Activated naive CD4-positive, alpha-beta T cell treated with anti-CD3 and anti-CD28 coated beads for 36 hours (primary cell): ENCODE measurements around the gene RCL1. TPM values are rescaled to one million over a fixed set of nuclear protein-coding genes. Genes with fewer than 3 reads are reported as not detected.
A peak's percentile ranks its signal among the peaks of the same experiment; 100 is the strongest.
"Not testable (repeated sequence)": the region's sequence is repeated elsewhere in the genome, so short reads cannot be mapped to it uniquely, and the experiment has no call there.

Experiments
- CTCF ChIA-PET: fragments of 350-600 bp; sonication (Branson Sonifier 250); formaldehyde crosslinking; loops from one replicate; lab custom pipeline; 2021; ENCODE audit warnings: antibody characterized with exemption; lab: Charles Lee
- DNase-seq: peaks from one replicate; pipeline ENCODE4 v3.0.0-alpha.2; 2020
- H3K27ac Mint-ChIP-seq: one replicate; pipeline ENCODE4 v1.8.0; 2021; ENCODE audit warnings: mild to moderate bottlenecking, mixed read lengths
- H3K27me3 Mint-ChIP-seq: one replicate; pipeline ENCODE4 v1.8.0; 2021; ENCODE audit warnings: low read depth, mixed read lengths
- H3K36me3 Mint-ChIP-seq: one replicate; pipeline ENCODE4 v1.8.0; 2021; ENCODE audit warnings: low read depth, mixed read lengths
- H3K4me1 Mint-ChIP-seq: one replicate; pipeline ENCODE4 v1.8.0; 2021; ENCODE audit warnings: low read depth, mixed read lengths
- H3K4me3 Mint-ChIP-seq: one replicate; pipeline ENCODE4 v1.8.0; 2021; ENCODE audit warnings: mild to moderate bottlenecking, moderate library complexity, mixed read lengths
- H3K9me3 Mint-ChIP-seq: one replicate; pipeline ENCODE4 v1.8.0; 2021; ENCODE audit warnings: mixed read lengths
- intact Hi-C: fragments of 100-400 bp; cut with micrococcal nuclease; formaldehyde crosslinking; loops from one replicate; pipeline ENCODE4 v1.15.1; 2023
- total RNA-seq, 2 experiments: library from RNA; stranded (reverse); gene quantifications; one replicate each; pipeline ENCODE4 v1.2.3, GENCODE V29; 2021

RCL1 gene
- total RNA-seq, 2 experiments from 2014 or later, result 26.9 to 30.7 TPM

GRCh38 chr9:4762886-4763541 is 29.7 kb upstream of the RCL1 start:
- intact Hi-C loops, result loop anchor here (1.0 to 2.0 kb wide), 8 partner anchors 29 to 837 kb away; partner anchors contain the start of gene RCL1
- Mint-ChIP-seq H3K27ac (peak overlapping the region; percentile 81), H3K27me3 (peaks cover 7% of the 10 kb centered on the region), H3K4me1 (peaks cover 22% of the 10 kb centered on the region), H3K4me3 (peak overlapping the region; percentile 49), H3K9me3 (no peaks in the 10 kb centered on the region), H3K36me3 (no peaks in the 10 kb centered on the region)
- CTCF ChIA-PET, result interaction anchor here (0.6 to 6.4 kb wide), 26 partner anchors 10 to 696 kb away, joined by 3 to 92 read pairs (median 4); partner anchors contain the start of genes JAK2 and RCL1
- peak; percentile 73 for DNase-seq

- intact Hi-C loops, result no loop called here
- Mint-ChIP-seq H3K4me1 (peaks cover 23% of the 10 kb centered on the region), H3K9me3 (no peaks in the 10 kb centered on the region), H3K4me3 (no peak overlapping the region), H3K36me3 (no peaks in the 10 kb centered on the region), H3K27ac (no peak overlapping the region), H3K27me3 (peaks cover 7% of the 10 kb centered on the region)
- CTCF ChIA-PET, result interaction anchor here (0.8 to 6.4 kb wide), 11 partner anchors 16 to 695 kb away, joined by 3 to 92 read pairs (median 4); partner anchors contain the start of genes JAK2 and RCL1
- no peak for DNase-seq
Measured at GRCh38 chr9:4764033-4764432, 28.7 kb upstream of the RCL1 start.

- Mint-ChIP-seq H3K4me1 (peaks cover 9% of the 10 kb centered on the region), H3K27me3 (no peaks in the 10 kb centered on the region), H3K36me3 (no peaks in the 10 kb centered on the region), H3K27ac (no peak overlapping the region), H3K4me3 (no peak overlapping the region), H3K9me3 (peaks cover 3% of the 10 kb centered on the region)
- no peak for DNase-seq
- intact Hi-C loops, result no loop called here
- CTCF ChIA-PET, result interaction anchor here (0.6 to 1.0 kb wide), 3 partner anchors 19 to 171 kb away, joined by 3 to 5 read pairs (median 3); no protein-coding TSS in a partner anchor
Measured at GRCh38 chr9:4768681-4769080, 24.1 kb upstream of the RCL1 start.

GRCh38 chr9:4769321-4770080 is 23.2 kb upstream of the RCL1 start:
- intact Hi-C loops, result no loop called here
- peaks cover 8% of the 10 kb centered on the region for H3K4me1 Mint-ChIP-seq
- no peaks in the 10 kb centered on the region for H3K27me3 Mint-ChIP-seq
- no peaks in the 10 kb centered on the region for H3K36me3 Mint-ChIP-seq
- no peak overlapping the region for H3K4me3 Mint-ChIP-seq
- peak; percentile 61 for DNase-seq
- peaks cover 3% of the 10 kb centered on the region for H3K9me3 Mint-ChIP-seq
- CTCF ChIA-PET, result interaction anchor here (0.6 to 1.0 kb wide), 4 partner anchors 10 to 171 kb away, joined by 3 to 5 read pairs (median 4); no protein-coding TSS in a partner anchor
- H3K27ac Mint-ChIP-seq, result no peak overlapping the region

GRCh38 chr9:4771788-4772187 is 21.0 kb upstream of the RCL1 start:
- Mint-ChIP-seq H3K27ac (no peak overlapping the region), H3K27me3 (no peaks in the 10 kb centered on the region), H3K4me1 (peaks cover 8% of the 10 kb centered on the region), H3K9me3 (peaks cover 3% of the 10 kb centered on the region), H3K4me3 (no peak overlapping the region), H3K36me3 (no peaks in the 10 kb centered on the region)
- CTCF ChIA-PET, result no interaction called here
- intact Hi-C loops, result no loop called here
- no peak for DNase-seq

GRCh38 chr9:4774209-4774608 is 18.5 kb upstream of the RCL1 start:
- Mint-ChIP-seq H3K4me3 (no peak overlapping the region), H3K9me3 (peaks cover 3% of the 10 kb centered on the region), H3K36me3 (no peaks in the 10 kb centered on the region), H3K27ac (no peak overlapping the region), H3K27me3 (no peaks in the 10 kb centered on the region), H3K4me1 (peaks cover 5% of the 10 kb centered on the region)
- CTCF ChIA-PET, result no interaction called here
- DNase-seq, result no peak
- intact Hi-C loops, result no loop called here

- H3K9me3 Mint-ChIP-seq, CTCF ChIA-PET: not testable (repeated sequence)
Measured at GRCh38 chr9:4774958-4775357, 17.8 kb upstream of the RCL1 start.

GRCh38 chr9:4780651-4781050 is 12.1 kb upstream of the RCL1 start:
- Mint-ChIP-seq H3K27me3 (no peaks in the 10 kb centered on the region), H3K27ac (no peak overlapping the region), H3K4me3 (no peak overlapping the region), H3K4me1 (no peaks in the 10 kb centered on the region), H3K36me3 (no peaks in the 10 kb centered on the region), H3K9me3 (no peaks in the 10 kb centered on the region)
- intact Hi-C loops, result no loop called here
- CTCF ChIA-PET, result no interaction called here
- DNase-seq, result no peak

More at GRCh38 chr9:4774958-4775357, 17.8 kb upstream of the RCL1 start:
- H3K27ac Mint-ChIP-seq, H3K4me3 Mint-ChIP-seq, H3K27me3 Mint-ChIP-seq, DNase-seq, H3K36me3 Mint-ChIP-seq, H3K4me1 Mint-ChIP-seq, intact Hi-C loops: not testable (repeated sequence)

GRCh38 chr9:4781408-4781807 is 11.3 kb upstream of the RCL1 start:
- DNase-seq, result no peak
- Mint-ChIP-seq H3K9me3 (no peaks in the 10 kb centered on the region), H3K27me3 (no peaks in the 10 kb centered on the region), H3K36me3 (no peaks in the 10 kb centered on the region), H3K4me3 (no peak overlapping the region), H3K27ac (no peak overlapping the region), H3K4me1 (no peaks in the 10 kb centered on the region)
- CTCF ChIA-PET, result interaction anchor here (0.6 to 0.8 kb wide), 2 partner anchors 31 to 257 kb away, joined by 3 read pairs; no protein-coding TSS in a partner anchor
- intact Hi-C loops, result no loop called here

- intact Hi-C loops, H3K9me3 Mint-ChIP-seq, H3K4me3 Mint-ChIP-seq, H3K27me3 Mint-ChIP-seq, H3K27ac Mint-ChIP-seq, DNase-seq, H3K36me3 Mint-ChIP-seq: not testable (repeated sequence)
- H3K4me1 Mint-ChIP-seq, result peaks cover 12% of the 10 kb centered on the region
- CTCF ChIA-PET, result interaction anchor here (0.6 kb wide), 1 partner anchor 23 kb away, joined by 5 read pairs; no protein-coding TSS in a partner anchor
Measured at GRCh38 chr9:4783191-4783590, 9.6 kb upstream of the RCL1 start.

- no peak for DNase-seq
- CTCF ChIA-PET, result no interaction called here
- Mint-ChIP-seq H3K9me3 (no peaks in the 10 kb centered on the region), H3K4me1 (peaks cover 16% of the 10 kb centered on the region), H3K4me3 (no peak overlapping the region), H3K36me3 (no peaks in the 10 kb centered on the region), H3K27me3 (no peaks in the 10 kb centered on the region), H3K27ac (no peak overlapping the region)
- intact Hi-C loops, result no loop called here
Measured at GRCh38 chr9:4784403-4784802, 8.3 kb upstream of the RCL1 start.

GRCh38 chr9:4786599-4786998 is 6.1 kb upstream of the RCL1 start:
- CTCF ChIA-PET, result interaction anchor here (0.6 kb wide), 1 partner anchor 38 kb away, joined by 3 read pairs; no protein-coding TSS in a partner anchor
- Mint-ChIP-seq H3K27ac (no peak overlapping the region), H3K27me3 (no peaks in the 10 kb centered on the region), H3K4me3 (no peak overlapping the region), H3K9me3 (no peaks in the 10 kb centered on the region), H3K36me3 (no peaks in the 10 kb centered on the region), H3K4me1 (peaks cover 18% of the 10 kb centered on the region)
- DNase-seq, result no peak
- intact Hi-C loops, result no loop called here
